PC-3 (cell line): ENCODE measurements around the gene KRT85. TPM values are rescaled to one million over a fixed set of nuclear protein-coding genes. Genes with fewer than 3 reads are reported as not detected.

Experiments
- ATAC-seq: fragments of 200-7000 bp; cut with Tn5 transposase; 2 replicates; pipeline ENCODE4 v1.9.1; 2020; ENCODE audit warnings: mild to moderate bottlenecking, moderate library complexity
- BruUV-seq: library from RNA; stranded (reverse); fragments of 400-500 nt; replicated peaks from 2 replicates; lab custom pipeline; 2021; lab: Mats Ljungman, UMichigan
- CTCF ChIA-PET: fragments of 300-600 bp; sonication (Branson Sonifier 250); formaldehyde crosslinking; loops from one replicate; lab custom pipeline; 2022; ENCODE audit warnings: antibody characterized with exemption; lab: Charles Lee
- POLR2A ChIA-PET: fragments of 300-600 bp; sonication (Branson Sonifier 250); formaldehyde crosslinking; loops from one replicate; lab custom pipeline; 2022; ENCODE audit warnings: antibody characterized with exemption; ENCODE audit not compliant: unreplicated experiment; lab: Charles Lee
- DNase-seq: peaks from one replicate; pipeline ENCODE4 v3.0.0-alpha.2; 2015
- H2AFZ ChIP-seq: fragments of 300-600 bp; sonication (generic); 2 replicates; pipeline ENCODE4 v1.6.0; 2016; ENCODE audit warnings: antibody characterized with exemption, low read length
- H3F3A ChIP-seq: fragments of 300-600 bp; sonication (generic); one replicate; pipeline ENCODE4 v1.6.0; 2017; ENCODE audit warnings: antibody characterized with exemption, low read length, control low read depth, mild to moderate bottlenecking; ENCODE audit not compliant: unreplicated experiment
- H3K27ac ChIP-seq: fragments of 300-600 bp; sonication (generic); 2 replicates; pipeline ENCODE4 v1.5.1; 2016; ENCODE audit warnings: mild to moderate bottlenecking, low read length
- H3K27me3 ChIP-seq: fragments of 300-600 bp; sonication (generic); 2 replicates; pipeline ENCODE4 v1.6.1; 2016; ENCODE audit warnings: low read length, mixed read lengths
- H3K36me3 ChIP-seq: fragments of 300-600 bp; sonication (generic); 2 replicates; pipeline ENCODE4 v1.6.1; 2016; ENCODE audit warnings: low read depth, mixed run types, low read length, mixed read lengths
- H3K4me1 ChIP-seq: fragments of 300-600 bp; sonication (generic); 2 replicates; pipeline ENCODE4 v1.5.1; 2016; ENCODE audit warnings: low read length; ENCODE audit not compliant: insufficient read depth
- H3K4me2 ChIP-seq: fragments of 300-600 bp; sonication (generic); 2 replicates; pipeline ENCODE4 v1.6.0; 2016; ENCODE audit warnings: low read length
- H3K4me3 ChIP-seq: fragments of 300-600 bp; sonication (generic); 2 replicates; pipeline ENCODE4 v1.5.1; 2016; ENCODE audit warnings: mild to moderate bottlenecking, low read length, mixed read lengths
- H3K79me2 ChIP-seq: fragments of 300-600 bp; sonication (generic); 2 replicates; pipeline ENCODE4 v1.6.1; 2017; ENCODE audit warnings: low read length, mixed read lengths
- H3K9ac ChIP-seq: fragments of 300-600 bp; sonication (generic); 2 replicates; pipeline ENCODE4 v1.6.0; 2016; ENCODE audit warnings: mild to moderate bottlenecking, low read length
- H3K9me2 ChIP-seq: fragments of 300-600 bp; sonication (generic); replicated peaks from 2 replicates; pipeline ENCODE4 v1.6.1; 2016; ENCODE audit warnings: mixed run types, low read length, mixed read lengths
- H3K9me3 ChIP-seq: fragments of 300-600 bp; sonication (generic); 2 replicates; pipeline ENCODE4 v1.6.1; 2016; ENCODE audit warnings: low read length, mixed read lengths
- H4K20me1 ChIP-seq: fragments of 300-600 bp; sonication (generic); 2 replicates; pipeline ENCODE4 v1.6.1; 2016; ENCODE audit warnings: low read length, mixed read lengths
- EZH2 ChIP-seq: fragments of 300-600 bp; sonication (generic); IDR thresholded peaks from one replicate; pipeline ENCODE4 v1.6.1; 2017; ENCODE audit warnings: antibody characterized with exemption, mild to moderate bottlenecking, low read length; ENCODE audit not compliant: unreplicated experiment
- EZH2phosphoT487 ChIP-seq: fragments of 300-600 bp; sonication (generic); IDR thresholded peaks from 2 replicates; pipeline ENCODE4 v1.6.1; 2018; ENCODE audit warnings: mild to moderate bottlenecking, antibody characterized with exemption, low read length, borderline replicate concordance
- intact Hi-C: fragments of 100-400 bp; cut with micrococcal nuclease; formaldehyde crosslinking; loops from 2 replicates; pipeline ENCODE4 v1.9.0; 2023
- total RNA-seq: library from RNA; depleted of rRNA; stranded (reverse); fragments of >200 nt; gene quantifications from 2 replicates; pipeline ENCODE4 v1.2.3, GENCODE V29; 2014
- TF ChIP-seq, protein P1 (sequence below): fragments of 300-600 bp; sonication (generic); conservative IDR thresholded peaks from 2 replicates; pipeline ENCODE4 v1.5.1; 2017; ENCODE audit warnings: antibody characterized with exemption, low read depth, mild to moderate bottlenecking, low read length

The KRT85 gene
- total RNA-seq, 1 experiment from 2014 or later: not detected

DNA sequence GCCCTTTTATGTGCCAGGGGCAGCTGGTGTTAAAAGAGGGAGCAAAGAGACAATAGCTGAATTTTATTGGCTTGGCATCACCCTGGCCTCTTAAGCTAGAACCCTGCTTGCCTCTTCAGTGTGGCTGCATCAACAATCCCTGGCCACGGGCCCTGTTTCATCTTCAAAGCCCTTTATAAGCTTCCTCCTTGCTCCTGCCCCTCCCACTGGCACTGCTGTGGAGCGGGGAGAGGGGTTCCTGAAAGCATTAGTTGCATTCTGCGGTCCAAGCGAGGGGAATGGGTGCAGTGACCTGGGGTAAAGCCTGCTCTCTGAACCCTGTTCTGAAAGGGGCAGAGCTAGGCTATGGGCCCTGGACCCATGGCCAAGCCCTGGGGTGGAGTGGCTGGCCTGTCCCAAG is 45.9 kb downstream of the KRT85 start:
- no peak overlapping the region for H2AFZ ChIP-seq
- no peaks in the 10 kb centered on the region for H3K9me2 ChIP-seq
- CTCF ChIA-PET: no interaction called here
- no peaks in the 10 kb centered on the region for H3K79me2 ChIP-seq
- H3F3A ChIP-seq: no peaks in the 10 kb centered on the region
- H4K20me1 ChIP-seq: no peaks in the 10 kb centered on the region
- no peaks in the 10 kb centered on the region for H3K36me3 ChIP-seq
- TF ChIP-seq, protein P1, sequence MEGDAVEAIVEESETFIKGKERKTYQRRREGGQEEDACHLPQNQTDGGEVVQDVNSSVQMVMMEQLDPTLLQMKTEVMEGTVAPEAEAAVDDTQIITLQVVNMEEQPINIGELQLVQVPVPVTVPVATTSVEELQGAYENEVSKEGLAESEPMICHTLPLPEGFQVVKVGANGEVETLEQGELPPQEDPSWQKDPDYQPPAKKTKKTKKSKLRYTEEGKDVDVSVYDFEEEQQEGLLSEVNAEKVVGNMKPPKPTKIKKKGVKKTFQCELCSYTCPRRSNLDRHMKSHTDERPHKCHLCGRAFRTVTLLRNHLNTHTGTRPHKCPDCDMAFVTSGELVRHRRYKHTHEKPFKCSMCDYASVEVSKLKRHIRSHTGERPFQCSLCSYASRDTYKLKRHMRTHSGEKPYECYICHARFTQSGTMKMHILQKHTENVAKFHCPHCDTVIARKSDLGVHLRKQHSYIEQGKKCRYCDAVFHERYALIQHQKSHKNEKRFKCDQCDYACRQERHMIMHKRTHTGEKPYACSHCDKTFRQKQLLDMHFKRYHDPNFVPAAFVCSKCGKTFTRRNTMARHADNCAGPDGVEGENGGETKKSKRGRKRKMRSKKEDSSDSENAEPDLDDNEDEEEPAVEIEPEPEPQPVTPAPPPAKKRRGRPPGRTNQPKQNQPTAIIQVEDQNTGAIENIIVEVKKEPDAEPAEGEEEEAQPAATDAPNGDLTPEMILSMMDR: no peak
- no peak for TF ChIP-seq EZH2phosphoT487
- TF ChIP-seq EZH2: no peak
- no peak overlapping the region for H3K4me2 ChIP-seq
- ATAC-seq (no peak), DNase-seq (no peak)
- H3K4me1 ChIP-seq: no peaks in the 10 kb centered on the region
- BruUV-seq: no TSS peak
- H3K9me3 ChIP-seq: no peaks in the 10 kb centered on the region
- H3K27me3 ChIP-seq: no peaks in the 10 kb centered on the region
- no peak overlapping the region for H3K9ac ChIP-seq
- no peak overlapping the region for H3K4me3 ChIP-seq
- intact Hi-C loops: no loop called here
- POLR2A ChIA-PET: interaction anchor here (0.6 kb wide), 1 partner anchor 1543 kb away, joined by 4 read pairs; no protein-coding TSS in a partner anchor
- H3K27ac ChIP-seq: no peak overlapping the region

DNA sequence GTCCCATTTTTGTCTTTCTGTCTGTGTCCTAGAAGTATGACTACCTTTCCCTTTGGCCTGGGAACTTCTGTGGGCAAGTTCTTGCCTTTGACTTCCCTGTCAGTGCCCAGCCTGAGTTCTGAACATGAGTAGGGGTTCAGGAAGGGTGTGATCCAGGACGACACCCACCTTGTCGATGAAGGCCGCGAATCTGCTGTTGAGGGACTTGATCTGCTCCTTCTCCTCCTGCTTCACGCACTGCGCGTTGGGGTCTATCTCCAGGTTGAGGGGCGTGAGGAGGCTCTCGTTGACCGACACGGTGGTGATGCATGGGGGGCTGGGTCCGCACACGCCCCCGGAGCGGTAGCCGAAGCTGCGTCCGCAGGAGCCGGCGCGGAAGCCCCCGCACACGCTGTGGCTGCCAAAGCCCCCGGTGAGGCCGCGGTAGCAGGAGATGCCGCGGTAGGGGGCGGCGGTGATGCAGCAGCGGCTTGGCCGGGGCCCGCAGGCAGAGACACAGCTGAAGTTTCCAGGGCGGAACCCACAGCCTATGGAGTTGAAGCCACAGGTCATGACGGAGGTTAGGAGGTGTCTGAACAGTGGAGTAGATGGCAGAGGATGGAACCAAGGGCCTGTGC is 46.4 kb downstream of the KRT85 start, which contains the start of gene KRT83:
TSS of gene KRT83 (minus strand) at position 615 of the 617 bp plus-strand sequence. CDS start at position 552, 63 bp downstream.
- no peak within 1 kb of the TSS for H3K4me3 ChIP-seq
- DNase-seq (no peak), ATAC-seq (no peak)
- no peaks in the 10 kb centered on the region for H3K9me2 ChIP-seq
- no peaks in the 10 kb centered on the region for H3K9me3 ChIP-seq
- no peak within 1 kb of the TSS for H3K27ac ChIP-seq
- ChIA-PET CTCF (no interaction called here), POLR2A (no interaction called here)
- no peaks in the 10 kb centered on the region for H4K20me1 ChIP-seq
- no TSS peak for BruUV-seq
- no peak within 1 kb of the TSS for H3K4me2 ChIP-seq
- H2AFZ ChIP-seq: no peak within 1 kb of the TSS
- H3K79me2 ChIP-seq: no peaks in the 10 kb centered on the region
- H3K36me3 ChIP-seq: no peaks in the 10 kb centered on the region
- no peak within 1 kb of the TSS for H3K9ac ChIP-seq
- intact Hi-C loops: no loop called here
- H3K4me1 ChIP-seq: no peaks in the 10 kb centered on the region
- no peaks in the 10 kb centered on the region for H3K27me3 ChIP-seq
- TF ChIP-seq EZH2phosphoT487 (no peak), EZH2 (no peak)
- TF ChIP-seq, protein P1: no peak
- H3F3A ChIP-seq: no peaks in the 10 kb centered on the region

DNA sequence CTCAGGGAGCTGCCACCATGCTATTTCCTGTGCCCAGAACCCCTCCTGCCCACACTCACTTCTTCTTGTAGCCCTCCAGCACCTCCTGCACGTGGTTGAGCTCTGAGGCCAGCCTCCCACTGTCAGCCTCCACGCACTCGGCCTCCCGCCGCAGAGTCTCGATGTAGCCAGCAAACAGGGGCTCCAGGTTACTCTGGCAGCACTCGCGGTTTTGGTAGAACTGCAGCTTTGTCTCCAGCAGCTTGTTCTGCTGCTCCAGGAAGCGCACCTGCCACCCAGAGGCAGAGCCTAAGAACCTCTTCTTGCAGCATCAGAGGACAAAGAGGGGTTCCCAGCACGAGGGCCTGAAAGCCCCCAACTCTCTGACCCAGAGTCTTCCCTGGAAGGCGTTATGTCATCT is 48.2 kb downstream of the KRT85 start:
- Histone ChIP-seq H3K79me2 (no peaks in the 10 kb centered on the region), H3F3A (no peaks in the 10 kb centered on the region), H3K36me3 (no peaks in the 10 kb centered on the region), H3K4me1 (no peaks in the 10 kb centered on the region), H2AFZ (no peak overlapping the region), H3K4me3 (no peak overlapping the region), H3K9me2 (no peaks in the 10 kb centered on the region), H3K9ac (no peak overlapping the region), H3K9me3 (no peaks in the 10 kb centered on the region), H3K4me2 (no peak overlapping the region), H3K27me3 (no peaks in the 10 kb centered on the region), H3K27ac (no peak overlapping the region), H4K20me1 (no peaks in the 10 kb centered on the region)
- intact Hi-C loops: no loop called here
- no TSS peak for BruUV-seq
- no peak for TF ChIP-seq EZH2phosphoT487
- TF ChIP-seq, protein P1: peak; percentile 44; the same call in 1 of the 2 replicates
- CTCF ChIA-PET: interaction anchor here (0.5 to 1.2 kb wide), 3 partner anchors 36 to 162 kb away, joined by 4 to 5 read pairs (median 5); no protein-coding TSS in a partner anchor
- peak; percentile 54 for ATAC-seq
- peak; percentile 42 for DNase-seq
- POLR2A ChIA-PET: interaction anchor here (0.6 kb wide), 1 partner anchor 172 kb away, joined by 3 read pairs; no protein-coding TSS in a partner anchor
